Activated CD8-positive, alpha-beta memory T cell treated with anti-CD3 and anti-CD28 coated beads for 1 hour (primary cell): Measurements from ENCODE around the gene LRRC42.
"Not testable (repeated sequence)": the region's sequence is repeated elsewhere in the genome, so short reads cannot be mapped to it uniquely, and the experiment has no call there.

ENCODE experiments used
- DNase-seq, 2 donors: peaks; one replicate each; pipeline ENCODE4 v3.0.0-alpha.2; 2020; ENCODE audit warnings: low read depth in 1 of 2; ENCODE audit errors: extremely low read depth in 1 of 2

LRRC42 gene

DNA sequence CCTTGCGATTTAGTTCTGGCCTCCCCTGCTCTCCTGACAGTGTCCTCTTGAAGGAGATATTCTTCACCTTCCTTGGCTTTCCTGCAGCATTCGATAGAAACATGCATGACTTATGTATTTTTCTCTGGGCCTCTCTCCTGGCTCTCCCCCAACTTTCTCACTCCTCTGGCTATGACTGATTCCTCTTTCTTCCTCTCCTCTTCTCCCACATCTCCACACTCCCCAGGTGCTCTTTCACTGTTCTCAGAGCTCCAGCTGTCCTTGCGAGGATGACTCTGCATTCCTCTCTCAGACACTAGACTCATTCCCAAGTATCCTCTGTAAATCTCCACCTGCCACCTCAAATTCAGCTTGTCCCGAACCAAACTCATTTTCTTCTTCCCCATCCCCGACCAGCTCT, 18.0 kb downstream of the LRRC42 start:
- DNase-seq = no peak

GRCh38 chr1:53966794-53967193, 20.6 kb downstream of the LRRC42 start:
- no peak for DNase-seq

GRCh38 chr1:53967409-53968124, 21.4 kb downstream of the LRRC42 start:
- no peak for DNase-seq

DNA sequence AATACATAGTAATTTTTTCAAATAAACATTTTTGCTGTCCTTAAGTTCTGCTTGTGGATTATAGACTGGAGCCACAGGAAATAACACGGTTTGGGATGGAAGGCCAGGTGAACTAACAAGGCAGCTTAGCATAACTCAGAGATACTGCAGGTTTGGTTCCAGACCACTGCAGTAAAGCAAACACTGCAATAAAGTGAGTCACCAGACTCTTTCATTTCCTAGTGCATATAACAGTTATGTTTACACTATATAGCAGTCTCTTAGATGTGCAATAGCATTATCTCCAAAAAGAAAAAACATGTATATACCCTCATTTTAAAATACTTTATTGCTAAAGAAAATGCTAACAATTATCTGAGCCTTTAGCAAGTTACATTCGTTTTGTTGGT, 22.0 kb downstream of the LRRC42 start:
- no peak for DNase-seq

DNA sequence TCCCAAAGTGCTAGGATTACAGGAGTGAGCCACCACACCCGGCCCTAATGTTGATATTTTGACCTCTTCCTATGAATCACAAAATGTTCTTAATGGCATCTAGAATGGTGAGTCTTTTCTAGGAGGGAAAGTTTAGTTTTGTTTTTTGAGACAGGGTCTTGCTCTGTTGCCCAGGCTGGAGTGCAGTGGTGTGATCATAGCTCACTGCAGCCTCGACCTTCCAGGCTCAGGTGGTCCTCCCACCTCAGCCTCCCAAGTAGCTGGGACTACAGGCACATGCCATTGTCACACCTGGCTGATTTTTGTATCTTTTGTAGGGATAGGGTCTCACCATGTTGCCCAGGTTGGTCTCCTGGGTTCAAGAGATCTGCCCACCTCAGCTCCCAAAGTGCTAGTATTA, 23.2 kb downstream of the LRRC42 start:
- DNase-seq = not testable (repeated sequence)

- no peak for DNase-seq
Measured at GRCh38 chr1:53971718-53972117, 25.6 kb downstream of the LRRC42 start.

DNA sequence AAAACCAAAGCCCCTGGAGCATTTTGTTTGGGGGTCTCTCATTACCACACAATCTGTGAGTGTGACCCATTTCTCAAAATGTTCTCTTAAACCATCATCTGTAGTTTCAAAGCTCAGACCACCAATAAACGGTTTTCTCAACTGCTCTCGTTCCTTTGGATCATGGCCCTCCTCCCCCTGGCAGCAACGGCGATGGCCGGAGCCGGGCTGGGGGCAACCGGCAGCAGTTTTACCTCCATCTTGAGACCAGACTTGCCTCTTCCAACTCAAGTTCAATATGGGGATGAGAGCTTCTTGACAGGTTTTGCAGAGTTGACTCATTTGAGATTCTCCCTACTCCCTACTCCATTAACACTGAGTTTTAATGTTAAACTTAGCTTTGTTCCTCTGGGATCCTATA, 29.7 kb downstream of the LRRC42 start:
- no peak for DNase-seq

DNA sequence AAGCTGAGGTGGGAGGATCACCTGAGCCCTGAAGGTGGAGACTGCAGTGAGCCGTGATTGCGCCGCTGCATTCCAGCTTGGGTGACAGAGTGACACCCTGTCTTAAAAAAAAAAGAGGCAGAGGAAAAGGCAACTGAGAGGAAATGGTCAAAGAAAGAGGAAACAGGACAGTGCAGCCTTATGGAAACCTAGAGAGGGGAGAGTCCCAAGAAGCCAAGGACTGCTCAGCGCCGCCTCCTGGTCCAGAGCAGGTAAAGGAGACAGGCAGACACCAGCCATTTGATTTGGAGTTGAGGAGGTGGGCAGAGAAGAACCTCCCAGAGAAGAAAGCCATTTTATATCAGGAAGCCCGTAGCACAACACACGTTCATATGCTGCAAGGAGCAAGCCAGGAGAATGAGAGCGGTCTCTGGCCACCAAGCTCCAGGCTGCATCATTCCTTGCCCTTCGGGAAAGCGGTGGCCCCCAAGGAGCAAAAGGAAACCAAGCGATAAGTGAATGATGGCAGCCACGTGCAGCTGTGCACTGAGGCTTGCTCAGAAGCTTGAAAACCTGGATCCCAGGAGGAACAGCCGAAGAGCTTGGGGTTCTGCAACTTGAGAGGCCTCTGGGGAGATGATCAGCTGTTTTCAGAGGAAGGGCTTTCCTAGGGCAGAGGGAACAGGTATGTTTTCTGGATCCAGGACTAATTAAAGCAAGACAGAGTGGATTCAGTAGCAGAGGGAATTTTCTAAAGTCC, 33.7 kb downstream of the LRRC42 start:
- DNase-seq = no peak

DNA sequence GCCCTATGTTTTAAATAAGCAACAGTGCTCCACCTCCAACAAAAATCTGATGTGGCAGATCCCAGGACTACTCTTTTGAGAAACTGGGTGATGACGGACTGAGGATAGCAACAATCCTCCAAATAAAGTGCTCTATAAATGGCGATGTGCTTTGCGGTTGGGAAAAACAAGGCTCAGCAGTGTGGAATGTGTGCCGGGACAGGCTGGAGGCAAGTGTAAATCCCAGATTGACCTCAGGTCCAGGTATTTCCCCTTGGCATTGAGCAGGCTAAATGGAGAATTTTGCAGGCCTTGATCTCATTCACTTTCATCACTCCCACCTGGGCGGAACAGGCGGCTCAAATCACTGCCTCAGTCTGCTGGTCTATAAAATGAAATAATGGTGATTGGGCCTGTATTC, 35.1 kb downstream of the LRRC42 start:
- no peak for DNase-seq

DNA sequence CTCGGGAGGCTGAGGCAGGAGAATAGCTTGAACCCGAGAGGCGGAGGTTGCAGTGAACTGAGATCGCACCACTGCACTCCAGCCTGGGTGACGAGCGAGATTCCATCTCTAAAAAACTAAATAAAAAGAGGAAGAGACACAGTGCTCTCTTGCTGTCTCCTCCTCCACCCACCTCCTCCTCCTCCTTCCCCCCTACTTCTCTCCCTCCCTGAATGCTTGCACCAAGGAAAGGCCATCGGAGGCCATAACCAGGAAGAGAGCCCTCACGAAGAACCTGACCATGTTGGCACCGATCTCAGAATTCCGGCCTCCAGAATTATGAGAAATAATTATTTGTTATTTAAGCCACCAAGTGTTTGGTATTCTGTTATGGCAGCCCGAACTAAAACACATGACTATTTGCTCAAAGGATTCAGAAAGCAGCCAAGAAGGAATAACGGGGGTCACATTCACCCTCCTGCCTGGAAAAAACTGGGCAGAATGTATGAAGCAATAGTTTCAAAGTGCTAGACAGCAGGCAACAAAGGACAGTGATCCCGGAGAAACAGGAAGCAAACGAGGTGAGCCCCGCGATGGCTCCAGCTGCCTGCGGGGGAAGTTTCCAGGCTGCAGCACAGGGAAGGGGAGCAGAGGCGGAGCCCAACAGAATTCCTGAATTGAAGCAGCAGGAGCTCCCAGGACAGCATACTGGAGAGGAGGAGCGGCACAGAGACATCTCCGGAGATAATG, 36.0 kb downstream of the LRRC42 start:
- DNase-seq = no peak

GRCh38 chr1:53982763-53983104, 36.6 kb downstream of the LRRC42 start:
- DNase-seq = no peak

DNA sequence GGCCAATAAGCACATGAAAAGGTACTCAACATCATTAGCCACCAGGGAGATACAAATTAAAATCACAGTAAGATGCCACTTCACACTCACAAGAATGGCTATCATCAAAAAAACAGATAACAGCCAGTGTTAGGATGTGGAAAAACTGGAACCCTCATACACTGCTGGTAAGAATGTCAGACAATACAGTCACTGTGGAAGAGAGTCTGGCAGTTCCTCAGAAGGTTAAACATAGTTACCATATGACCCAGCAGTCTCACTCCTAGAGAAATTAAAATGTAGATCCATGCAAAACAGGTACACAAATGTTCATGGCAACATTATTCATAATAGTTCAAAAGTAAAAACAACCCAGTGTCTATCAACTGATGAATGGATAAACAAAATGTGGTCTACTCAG, 38.6 kb downstream of the LRRC42 start:
- DNase-seq = no peak

GRCh38 chr1:53986458-53986857, 40.3 kb downstream of the LRRC42 start:
- no peak for DNase-seq

DNA sequence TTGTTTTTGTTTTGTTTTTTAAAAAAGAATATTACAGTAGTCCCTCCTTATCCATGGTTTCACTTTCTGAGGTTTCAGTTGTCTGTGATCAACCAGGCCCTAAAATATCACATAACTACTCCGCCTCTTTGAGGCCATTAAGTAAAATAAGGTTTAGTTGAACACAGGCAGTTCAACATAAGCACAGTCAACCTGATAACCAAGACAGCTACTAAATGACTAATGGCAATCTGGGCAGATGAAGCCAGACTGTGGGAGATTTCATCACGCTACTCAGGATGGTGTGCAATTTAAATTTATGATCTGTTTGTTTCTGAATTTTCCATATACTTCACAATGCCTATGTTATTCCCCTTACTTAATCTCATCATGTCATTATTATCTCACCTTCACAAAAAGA, 41.7 kb downstream of the LRRC42 start:
- DNase-seq = no peak

GRCh38 chr1:53992085-53992874, 46.1 kb downstream of the LRRC42 start:
- DNase-seq = no peak

DNA sequence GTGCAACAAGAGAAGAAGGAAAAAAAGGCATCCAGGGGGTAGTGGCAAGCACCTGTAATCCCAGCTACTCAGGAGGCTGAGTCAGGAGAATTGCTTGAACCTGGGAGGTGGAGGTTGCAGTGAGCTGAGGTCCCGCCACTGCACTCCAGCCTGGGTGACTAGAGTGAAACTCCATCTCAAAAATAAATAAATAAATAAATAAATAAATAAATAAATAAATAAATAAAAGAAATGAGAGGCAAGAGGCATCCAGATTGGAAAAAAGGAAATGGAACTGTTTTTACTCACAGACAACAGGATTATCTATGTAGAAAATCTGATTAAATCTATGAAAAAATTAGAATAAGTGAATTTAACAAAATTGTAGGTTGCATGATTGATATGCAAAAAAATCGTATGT, 48.4 kb downstream of the LRRC42 start:
- not testable (repeated sequence) for DNase-seq

- DNase-seq = no peak
Measured at GRCh38 chr1:53995683-53996082, 49.5 kb downstream of the LRRC42 start.

DNA sequence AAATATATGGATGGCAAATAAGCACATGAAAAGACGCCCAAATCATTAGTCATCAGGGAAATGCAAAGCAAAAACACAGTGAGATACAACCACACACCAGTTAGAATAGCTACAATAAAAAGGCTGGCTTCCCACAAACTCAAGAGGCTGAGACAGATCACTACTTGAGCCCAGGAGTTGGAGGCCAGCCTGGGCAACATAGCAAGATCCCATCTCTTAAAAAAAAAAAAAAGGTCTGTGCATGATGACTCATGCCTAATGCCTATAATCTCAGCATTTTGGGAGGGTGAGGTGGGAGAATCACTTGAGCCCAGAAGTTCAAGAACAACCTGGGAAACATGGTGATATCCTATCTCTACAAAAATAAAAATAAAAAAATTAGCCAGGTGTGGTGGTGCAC, 52.1 kb downstream of the LRRC42 start:
- no peak for DNase-seq

DNA sequence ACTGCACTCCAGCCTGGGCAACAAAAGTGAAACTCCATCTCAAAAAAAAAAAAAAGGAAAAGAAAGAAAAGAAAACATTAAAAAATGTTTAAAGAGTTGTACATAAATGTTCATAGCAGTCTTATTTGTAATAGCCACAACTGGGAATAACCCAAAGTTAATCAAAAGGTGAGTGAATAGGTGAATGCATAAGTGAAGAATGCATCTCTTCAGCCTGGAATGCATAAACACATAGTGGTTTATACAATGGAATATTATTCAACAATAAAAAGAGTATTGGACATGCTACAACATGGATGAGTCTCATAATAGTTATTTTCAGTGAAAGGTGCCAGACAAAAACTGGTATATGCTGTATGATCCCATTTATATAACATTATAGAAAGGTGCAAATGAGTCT, 53.8 kb downstream of the LRRC42 start:
- no peak for DNase-seq

DNA sequence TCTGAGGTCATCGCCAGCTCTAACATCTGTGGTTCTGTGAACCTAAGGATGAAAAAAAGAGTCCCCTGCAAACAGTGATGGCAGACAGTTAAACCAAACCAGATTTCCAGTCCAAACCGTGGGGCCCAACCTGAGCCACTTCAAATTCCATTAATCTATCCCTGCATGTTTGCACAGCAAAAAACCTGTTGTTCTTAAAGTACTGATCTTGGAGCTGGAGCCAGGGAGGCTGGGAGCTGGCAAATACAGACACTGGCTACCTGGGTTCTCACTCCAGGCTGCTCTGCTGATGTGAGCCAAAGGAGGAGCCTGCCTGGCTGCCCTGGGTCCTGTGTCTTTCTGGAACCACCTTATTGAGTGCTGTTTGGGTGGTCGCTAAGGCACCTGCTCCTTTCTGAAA, 55.4 kb downstream of the LRRC42 start:
- no peak for DNase-seq

- DNase-seq = no peak
Measured at GRCh38 chr1:54002544-54003248, 56.5 kb downstream of the LRRC42 start.
